ENCODE results near the gene CDC42EP3.

The CDC42EP3 gene

DNA sequence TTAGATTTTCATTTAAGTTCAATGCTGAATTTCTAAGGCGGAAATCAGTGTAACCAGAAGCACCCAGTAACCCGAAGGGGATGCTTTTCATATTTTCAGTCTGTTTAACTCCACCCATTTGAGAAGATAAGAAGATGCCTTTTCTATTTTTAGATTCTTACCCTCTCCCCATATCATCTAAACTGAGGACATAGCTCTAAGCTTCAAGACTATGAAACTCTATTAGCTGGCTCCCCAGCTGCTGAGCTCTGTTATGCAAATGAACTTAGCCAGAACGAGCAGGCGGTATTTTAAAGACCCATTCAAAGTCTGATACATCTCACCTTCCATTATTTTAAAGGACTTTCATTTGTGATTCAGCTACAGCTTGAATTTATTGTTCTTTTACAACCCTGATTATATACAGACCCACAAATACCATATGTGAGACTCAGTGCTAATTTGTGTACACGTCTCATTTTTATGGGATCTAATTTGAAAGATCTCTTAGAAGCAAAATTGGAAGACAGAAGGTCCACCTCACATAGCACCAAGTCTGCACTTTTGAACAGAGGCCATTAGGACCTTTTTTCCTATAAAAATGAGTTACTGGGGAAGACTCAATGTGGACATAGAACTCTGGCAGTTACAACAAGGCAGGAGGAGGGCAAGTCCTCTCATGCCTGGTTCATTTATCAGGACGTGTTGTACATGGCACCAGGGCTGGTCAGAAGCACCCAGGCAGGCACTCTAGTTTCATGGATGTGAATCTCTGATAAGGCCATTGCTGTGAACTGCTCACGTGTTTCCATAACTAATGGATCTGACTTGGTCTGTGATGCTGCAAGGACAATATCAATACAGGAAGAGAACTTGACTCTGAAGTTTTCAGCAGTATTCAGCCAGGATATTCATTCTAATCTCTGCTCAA lies 16.3 kb downstream of the CDC42EP3 start:
- Histone ChIP-seq H3K4me3 (ENCODE audit: low read length) (no peak overlapping the region), H3K9ac (ENCODE audit: low read length) (no peak overlapping the region), H3K36me3 (ENCODE audit: control insufficient read depth, insufficient read depth, low read length, severe bottlenecking) (peaks cover 30% of the 10 kb centered on the region), H3K27me3 (replicated peaks; ENCODE audit: control insufficient read depth, insufficient read depth, low read length) (no peaks in the 10 kb centered on the region), H3K9me3 (ENCODE audit: control insufficient read depth, low read length) (no peaks in the 10 kb centered on the region), H3K4me1 (ENCODE audit: control insufficient read depth, insufficient read depth, low read length) (peaks cover 60% of the 10 kb centered on the region)
- DNase-seq (ENCODE audit: low read depth) = no peak

DNA sequence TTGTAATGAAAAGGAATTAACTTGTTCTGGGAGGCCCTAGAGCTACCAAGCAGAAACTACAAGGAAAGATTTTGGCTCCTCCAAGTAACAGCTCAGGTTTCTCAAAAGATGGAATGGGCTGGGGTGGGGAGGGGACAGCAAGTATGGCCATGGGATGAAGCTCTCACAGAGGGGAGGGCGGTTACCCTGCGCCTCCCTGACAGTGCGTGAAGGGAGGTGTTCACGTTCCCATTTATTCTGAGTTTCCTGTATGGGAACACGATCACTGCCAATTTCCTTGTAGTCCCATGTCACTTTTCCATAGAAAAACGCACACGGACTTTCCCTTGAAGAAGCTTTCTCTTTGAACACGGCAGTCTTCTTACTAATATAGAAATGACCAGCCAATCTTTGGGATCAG lies 17.0 kb downstream of the CDC42EP3 start:
- Histone ChIP-seq H3K36me3 (ENCODE audit: control insufficient read depth, insufficient read depth, low read length, severe bottlenecking) (peaks cover 33% of the 10 kb centered on the region), H3K4me1 (ENCODE audit: control insufficient read depth, insufficient read depth, low read length) (peaks cover 58% of the 10 kb centered on the region), H3K9ac (ENCODE audit: low read length) (no peak overlapping the region), H3K9me3 (ENCODE audit: control insufficient read depth, low read length) (no peaks in the 10 kb centered on the region), H3K4me3 (ENCODE audit: low read length) (no peak overlapping the region), H3K27me3 (replicated peaks; ENCODE audit: control insufficient read depth, insufficient read depth, low read length) (no peaks in the 10 kb centered on the region)
- DNase-seq (ENCODE audit: low read depth) = no peak

DNA sequence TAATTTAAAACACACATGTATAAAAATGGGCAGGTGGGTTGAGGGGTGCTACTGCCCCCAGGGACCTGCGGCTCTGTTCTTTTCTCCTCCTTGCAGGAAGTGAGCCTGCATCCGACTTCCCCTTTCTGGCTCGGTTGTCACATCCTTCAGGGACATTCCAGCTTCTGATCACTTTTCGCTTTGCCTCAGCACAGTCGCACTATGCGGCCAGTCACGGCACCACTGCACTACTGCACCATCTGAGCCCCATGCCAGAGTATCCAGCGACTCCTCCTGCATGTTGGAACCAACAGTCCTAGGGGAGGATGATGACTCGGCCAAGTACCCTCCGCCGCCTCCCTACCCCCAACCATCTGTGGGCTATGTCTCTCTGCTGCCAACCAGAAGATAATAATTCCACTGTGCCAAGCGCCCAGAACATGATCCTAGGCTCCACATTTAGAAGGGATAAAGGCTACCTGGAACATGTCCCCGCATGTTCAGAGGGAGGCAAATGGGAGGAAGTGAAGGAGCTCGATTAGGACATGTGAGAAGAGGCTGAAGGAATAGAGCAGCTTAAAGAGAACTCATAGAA lies 17.6 kb downstream of the CDC42EP3 start:
- Histone ChIP-seq H3K9me3 (ENCODE audit: control insufficient read depth, low read length) (no peaks in the 10 kb centered on the region), H3K4me1 (ENCODE audit: control insufficient read depth, insufficient read depth, low read length) (peaks cover 53% of the 10 kb centered on the region), H3K4me3 (ENCODE audit: low read length) (no peak overlapping the region), H3K27me3 (replicated peaks; ENCODE audit: control insufficient read depth, insufficient read depth, low read length) (no peaks in the 10 kb centered on the region), H3K36me3 (ENCODE audit: control insufficient read depth, insufficient read depth, low read length, severe bottlenecking) (peaks cover 33% of the 10 kb centered on the region), H3K9ac (ENCODE audit: low read length) (no peak overlapping the region)
- no peak for DNase-seq (ENCODE audit: low read depth)

DNA sequence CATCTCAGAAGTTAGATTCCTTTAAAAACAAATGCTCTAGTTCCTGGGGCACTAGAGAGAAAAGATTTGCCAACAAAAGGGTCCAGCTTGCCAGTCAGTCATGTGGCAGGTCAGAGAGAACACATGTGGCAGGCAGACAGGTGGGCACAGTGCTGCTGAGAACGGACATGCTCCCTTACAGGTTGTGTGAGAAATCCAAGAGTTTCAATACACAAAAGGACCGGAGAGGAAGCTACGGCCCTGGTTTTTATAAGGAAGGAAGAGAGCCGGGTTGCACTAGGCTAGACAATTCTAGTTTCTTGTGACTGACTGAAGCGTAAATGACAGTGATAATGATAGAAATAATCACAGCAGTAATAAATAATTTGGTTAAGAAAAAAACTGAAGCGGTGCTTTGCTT lies 18.3 kb downstream of the CDC42EP3 start:
- DNase-seq (ENCODE audit: low read depth) = no peak
- H3K36me3 ChIP-seq (ENCODE audit: control insufficient read depth, insufficient read depth, low read length, severe bottlenecking) = peaks cover 33% of the 10 kb centered on the region
- H3K9ac ChIP-seq (ENCODE audit: low read length) = no peak overlapping the region
- peaks cover 55% of the 10 kb centered on the region for H3K4me1 ChIP-seq (ENCODE audit: control insufficient read depth, insufficient read depth, low read length)
- no peaks in the 10 kb centered on the region for H3K27me3 ChIP-seq (replicated peaks; ENCODE audit: control insufficient read depth, insufficient read depth, low read length)
- H3K4me3 ChIP-seq (ENCODE audit: low read length) = no peak overlapping the region
- H3K9me3 ChIP-seq (ENCODE audit: control insufficient read depth, low read length) = no peaks in the 10 kb centered on the region

DNA sequence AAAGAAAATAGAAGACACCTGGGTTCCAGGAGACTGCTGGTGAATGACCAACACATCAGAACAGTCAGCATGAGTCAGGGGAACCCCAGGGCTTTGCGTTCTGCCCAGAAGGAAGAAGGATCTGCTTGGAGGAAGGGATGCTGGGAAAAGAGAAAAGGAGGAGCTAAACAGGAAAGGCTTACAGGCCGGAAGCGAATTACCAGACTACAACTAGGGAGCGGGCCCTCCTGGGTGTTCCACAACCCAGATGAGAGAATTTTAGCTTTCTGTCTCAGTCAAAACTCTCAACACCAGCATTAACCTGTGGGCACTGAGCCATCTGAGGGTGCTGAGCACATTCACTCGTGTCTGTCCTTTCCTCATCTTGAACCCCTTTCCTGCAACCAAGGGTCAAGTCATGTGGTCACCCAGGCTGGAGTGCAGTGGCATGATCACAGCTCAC lies 19.2 kb downstream of the CDC42EP3 start:
- H3K27me3 ChIP-seq (replicated peaks; ENCODE audit: control insufficient read depth, insufficient read depth, low read length) = no peaks in the 10 kb centered on the region
- H3K4me1 ChIP-seq (ENCODE audit: control insufficient read depth, insufficient read depth, low read length) = peaks cover 47% of the 10 kb centered on the region
- DNase-seq (ENCODE audit: low read depth) = peak; percentile 60
- peaks cover 35% of the 10 kb centered on the region for H3K36me3 ChIP-seq (ENCODE audit: control insufficient read depth, insufficient read depth, low read length, severe bottlenecking)
- no peak overlapping the region for H3K4me3 ChIP-seq (ENCODE audit: low read length)
- H3K9ac ChIP-seq (ENCODE audit: low read length) = no peak overlapping the region
- no peaks in the 10 kb centered on the region for H3K9me3 ChIP-seq (ENCODE audit: control insufficient read depth, low read length)

DNA sequence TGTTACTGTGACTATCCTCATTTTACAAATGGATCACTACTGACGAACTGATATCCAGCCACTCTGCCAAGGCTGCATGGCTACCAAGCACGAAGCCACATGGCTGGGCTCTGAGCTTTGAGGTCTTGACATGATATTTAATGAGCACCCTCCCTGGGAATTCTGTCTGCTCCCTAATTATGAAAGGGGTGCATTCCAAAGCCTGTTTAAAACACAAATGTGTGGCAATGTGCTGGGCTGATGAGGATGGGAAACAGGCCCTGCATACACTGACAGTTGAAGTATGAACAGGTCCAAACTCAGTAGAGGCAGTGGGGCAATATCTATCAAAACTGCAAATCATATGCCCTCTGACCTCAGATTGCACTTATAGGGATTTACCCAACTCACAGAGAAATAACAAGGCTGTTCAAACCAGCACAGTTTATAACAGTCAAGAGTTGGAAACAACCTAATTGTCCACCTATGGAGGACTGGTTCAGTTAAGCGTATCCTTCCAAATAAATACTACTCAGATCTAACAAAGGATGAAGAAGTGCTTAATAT lies 20.8 kb downstream of the CDC42EP3 start:
- peaks cover 44% of the 10 kb centered on the region for H3K4me1 ChIP-seq (ENCODE audit: control insufficient read depth, insufficient read depth, low read length)

DNA sequence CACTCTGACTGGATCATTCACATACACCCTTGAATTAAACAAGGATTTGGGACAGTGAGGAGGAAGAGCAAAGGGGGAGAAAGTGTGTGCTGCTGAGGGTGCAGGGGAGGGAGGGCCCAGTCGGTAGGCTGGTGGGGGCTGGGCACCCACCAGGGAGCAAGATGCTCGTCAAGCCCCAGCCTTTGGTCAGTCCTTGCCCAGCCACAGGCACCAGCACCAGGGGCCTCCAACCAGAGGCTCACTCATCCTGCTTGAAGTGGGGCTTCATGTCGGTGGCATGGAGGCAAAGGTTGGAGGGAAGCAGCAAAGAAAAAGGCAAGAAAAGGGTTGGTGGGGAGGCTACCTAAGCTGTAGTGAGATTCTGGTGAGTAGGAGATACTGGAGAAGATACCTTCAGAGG lies 21.9 kb downstream of the CDC42EP3 start:
- Histone ChIP-seq H3K9ac (ENCODE audit: low read length) (no peak overlapping the region), H3K4me3 (ENCODE audit: low read length) (no peak overlapping the region), H3K9me3 (ENCODE audit: control insufficient read depth, low read length) (no peaks in the 10 kb centered on the region), H3K4me1 (ENCODE audit: control insufficient read depth, insufficient read depth, low read length) (peaks cover 35% of the 10 kb centered on the region), H3K36me3 (ENCODE audit: control insufficient read depth, insufficient read depth, low read length, severe bottlenecking) (peaks cover 50% of the 10 kb centered on the region), H3K27me3 (replicated peaks; ENCODE audit: control insufficient read depth, insufficient read depth, low read length) (no peaks in the 10 kb centered on the region)
- no peak for DNase-seq (ENCODE audit: low read depth)

More for the DNA sequence above, 20.8 kb downstream of the CDC42EP3 start:
- Histone ChIP-seq H3K4me3 (ENCODE audit: low read length) (no peak overlapping the region), H3K9ac (ENCODE audit: low read length) (no peak overlapping the region), H3K27me3 (replicated peaks; ENCODE audit: control insufficient read depth, insufficient read depth, low read length) (no peaks in the 10 kb centered on the region), H3K36me3 (ENCODE audit: control insufficient read depth, insufficient read depth, low read length, severe bottlenecking) (peaks cover 42% of the 10 kb centered on the region), H3K9me3 (ENCODE audit: control insufficient read depth, low read length) (no peaks in the 10 kb centered on the region)
- DNase-seq (ENCODE audit: low read depth) = no peak

GRCh38 chr2:37648331-37649011 lies 23.0 kb downstream of the CDC42EP3 start:
- no peaks in the 10 kb centered on the region for H3K9me3 ChIP-seq (ENCODE audit: control insufficient read depth, low read length)
- no peak for DNase-seq (ENCODE audit: low read depth)
- no peak overlapping the region for H3K9ac ChIP-seq (ENCODE audit: low read length)
- H3K36me3 ChIP-seq (ENCODE audit: control insufficient read depth, insufficient read depth, low read length, severe bottlenecking) = peaks cover 60% of the 10 kb centered on the region
- H3K4me3 ChIP-seq (ENCODE audit: low read length) = no peak overlapping the region
- H3K4me1 ChIP-seq (ENCODE audit: control insufficient read depth, insufficient read depth, low read length) = peaks cover 27% of the 10 kb centered on the region
- H3K27me3 ChIP-seq (replicated peaks; ENCODE audit: control insufficient read depth, insufficient read depth, low read length) = no peaks in the 10 kb centered on the region

DNA sequence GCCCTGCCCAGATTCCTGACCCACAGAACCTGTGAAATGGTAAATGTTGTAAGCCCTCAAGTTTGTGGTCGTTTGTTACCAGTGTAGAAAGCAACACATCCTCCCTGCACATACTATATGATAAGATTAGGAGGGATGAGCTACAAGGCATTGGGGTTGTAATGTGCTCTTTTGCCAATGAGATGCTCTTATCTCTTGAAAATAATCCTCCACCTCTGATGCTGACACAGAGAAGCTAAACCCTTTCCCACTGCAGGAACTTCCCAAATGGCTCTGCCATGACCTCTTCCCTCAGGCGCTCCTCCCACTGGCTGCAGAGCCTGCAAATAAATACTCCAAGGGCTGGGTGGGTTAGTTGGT lies 23.5 kb downstream of the CDC42EP3 start:
- H3K9me3 ChIP-seq (ENCODE audit: control insufficient read depth, low read length) = no peaks in the 10 kb centered on the region
- no peak overlapping the region for H3K9ac ChIP-seq (ENCODE audit: low read length)
- H3K4me3 ChIP-seq (ENCODE audit: low read length) = no peak overlapping the region
- DNase-seq (ENCODE audit: low read depth) = no peak
- H3K27me3 ChIP-seq (replicated peaks; ENCODE audit: control insufficient read depth, insufficient read depth, low read length) = no peaks in the 10 kb centered on the region
- peaks cover 27% of the 10 kb centered on the region for H3K4me1 ChIP-seq (ENCODE audit: control insufficient read depth, insufficient read depth, low read length)
- H3K36me3 ChIP-seq (ENCODE audit: control insufficient read depth, insufficient read depth, low read length, severe bottlenecking) = peaks cover 65% of the 10 kb centered on the region

DNA sequence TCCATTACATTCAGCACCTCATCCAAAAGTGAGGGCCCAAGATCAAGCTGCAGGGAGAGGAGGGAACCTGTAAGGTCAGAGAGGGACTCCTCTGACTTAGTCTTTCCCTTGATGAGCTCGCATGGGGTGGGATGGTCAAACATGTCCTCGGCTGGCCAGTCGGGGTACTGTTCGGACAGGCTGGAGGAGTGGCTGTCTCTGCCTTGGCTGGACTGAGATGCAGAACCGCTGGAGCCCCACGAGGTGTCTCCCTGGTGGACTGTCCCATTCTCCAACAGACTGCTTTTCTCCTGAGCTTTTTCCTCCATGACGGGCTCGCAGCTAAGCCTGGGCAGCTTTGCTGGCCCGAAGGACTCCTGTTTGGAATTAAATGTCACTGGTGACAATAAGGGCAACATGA lies 25.6 kb downstream of the CDC42EP3 start:
- Histone ChIP-seq H3K36me3 (ENCODE audit: control insufficient read depth, insufficient read depth, low read length, severe bottlenecking) (peaks cover 75% of the 10 kb centered on the region), H3K9ac (ENCODE audit: low read length) (no peak overlapping the region), H3K27me3 (replicated peaks; ENCODE audit: control insufficient read depth, insufficient read depth, low read length) (no peaks in the 10 kb centered on the region), H3K4me1 (ENCODE audit: control insufficient read depth, insufficient read depth, low read length) (peaks cover 30% of the 10 kb centered on the region), H3K4me3 (ENCODE audit: low read length) (no peak overlapping the region), H3K9me3 (ENCODE audit: control insufficient read depth, low read length) (no peaks in the 10 kb centered on the region)
- no peak for DNase-seq (ENCODE audit: low read depth)

DNA sequence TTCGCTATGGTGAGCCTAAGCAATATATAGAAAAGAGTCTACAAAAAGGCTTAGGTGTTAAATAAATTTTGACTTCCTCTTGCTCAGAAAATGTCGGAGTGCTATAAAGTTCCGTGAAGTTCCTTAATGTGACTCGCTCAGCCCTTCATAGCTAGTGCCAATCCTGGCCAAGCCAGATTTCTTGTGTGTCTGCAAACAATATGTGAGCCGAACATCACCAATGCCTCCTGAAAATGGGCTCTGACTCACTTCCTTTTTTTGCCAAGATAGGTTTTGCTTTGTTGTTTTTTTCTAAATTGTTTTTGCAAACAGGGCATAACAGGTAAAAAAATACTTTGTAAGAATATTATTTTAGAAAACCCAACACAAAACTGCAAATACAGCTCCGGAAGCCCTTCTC lies 26.1 kb downstream of the CDC42EP3 start:
- peaks cover 75% of the 10 kb centered on the region for H3K36me3 ChIP-seq (ENCODE audit: control insufficient read depth, insufficient read depth, low read length, severe bottlenecking)
- no peak for DNase-seq (ENCODE audit: low read depth)
- peaks cover 25% of the 10 kb centered on the region for H3K4me1 ChIP-seq (ENCODE audit: control insufficient read depth, insufficient read depth, low read length)

More for the DNA sequence above, 26.1 kb downstream of the CDC42EP3 start:
- no peaks in the 10 kb centered on the region for H3K27me3 ChIP-seq (replicated peaks; ENCODE audit: control insufficient read depth, insufficient read depth, low read length)
- H3K9me3 ChIP-seq (ENCODE audit: control insufficient read depth, low read length) = no peaks in the 10 kb centered on the region
- H3K9ac ChIP-seq (ENCODE audit: low read length) = no peak overlapping the region
- H3K4me3 ChIP-seq (ENCODE audit: low read length) = no peak overlapping the region

Data from adipocyte (in vitro differentiated cells).